Prostate gland (tissue), 2 donors: Measurements from ENCODE around the gene SLC38A6. TPM values are rescaled to one million over a fixed set of nuclear protein-coding genes. Genes with fewer than 3 reads are reported as not detected.
A peak's percentile ranks its signal among the peaks of the same experiment; 100 is the strongest.

Experiments
- DNase-seq: peaks from one replicate; pipeline ENCODE4 v3.0.0-alpha.2; 2019; ENCODE audit warnings: low spot score
- H3K27ac ChIP-seq, 2 donors: fragments of 200-600 bp; sonication (generic); 2 replicates each; pipeline ENCODE4 v1.5.1; 2017 to 2019
- H3K27me3 ChIP-seq: fragments of 200-600 bp; sonication (generic); replicated peaks from 2 replicates; pipeline ENCODE4 v1.5.1; 2019; ENCODE audit not compliant: insufficient read depth
- H3K36me3 ChIP-seq, 2 donors: fragments of 200-600 bp; sonication (generic); 1 replicate in 1 of 2; 2 replicates in 1 of 2; pipeline versions ENCODE4 v1.5.1 to v1.8.1; 2017 to 2019
- H3K4me1 ChIP-seq: fragments of 200-600 bp; sonication (generic); replicated peaks from 2 replicates; pipeline ENCODE4 v1.5.1; 2019
- H3K4me3 ChIP-seq, 2 donors: fragments of 200-600 bp; sonication (generic); 2 replicates each; pipeline ENCODE4 v1.5.1; 2017 to 2019
- H3K9me3 ChIP-seq: fragments of 200-600 bp; sonication (generic); 2 replicates; pipeline ENCODE4 v1.5.1; 2017
- POLR2A ChIP-seq: fragments of 450-650 bp; IDR thresholded peaks from one replicate; pipeline ENCODE4 v1.6.1; 2016; ENCODE audit warnings: antibody characterized with exemption, mild to moderate bottlenecking
- POLR2AphosphoS5 ChIP-seq: sonication (generic); formaldehyde crosslinking; IDR thresholded peaks from one replicate; pipeline ENCODE4 v1.6.1; 2017; ENCODE audit warnings: antibody characterized with exemption
- WGBS: methylation state at CpG from one replicate; pipeline ENCODE4 v1.1.5; 2018; 5-methylcytosine and 5-hydroxymethylcytosine counted together
- intact Hi-C: fragments of 100-400 bp; cut with DNase I; formaldehyde crosslinking; loops from one replicate; pipeline ENCODE4 v1.14.2; 2022
- total RNA-seq, 2 donors: library from RNA; depleted of rRNA; stranded (reverse); fragments of >200 nt; gene quantifications; one replicate each; pipeline ENCODE4 v1.1.0, GENCODE V29; 2016
- TF ChIP-seq, protein P1 (sequence below), 4 experiments: fragments of 200-600 bp in 2 of 4; fragments of 450-650 bp in 2 of 4; sonication (generic) in 2 of 4; IDR thresholded peaks; 1 replicate in 3 of 4; 2 replicates in 1 of 4; pipeline ENCODE4 v1.5.1; 2016 to 2019; ENCODE audit warnings: antibody characterized with exemption in 4 of 4, mild to moderate bottlenecking in 2 of 4, moderate library complexity in 2 of 4

SLC38A6 gene
- 10 to 100 TPM; 13.7 to 15.1 TPM for total RNA-seq

DNA sequence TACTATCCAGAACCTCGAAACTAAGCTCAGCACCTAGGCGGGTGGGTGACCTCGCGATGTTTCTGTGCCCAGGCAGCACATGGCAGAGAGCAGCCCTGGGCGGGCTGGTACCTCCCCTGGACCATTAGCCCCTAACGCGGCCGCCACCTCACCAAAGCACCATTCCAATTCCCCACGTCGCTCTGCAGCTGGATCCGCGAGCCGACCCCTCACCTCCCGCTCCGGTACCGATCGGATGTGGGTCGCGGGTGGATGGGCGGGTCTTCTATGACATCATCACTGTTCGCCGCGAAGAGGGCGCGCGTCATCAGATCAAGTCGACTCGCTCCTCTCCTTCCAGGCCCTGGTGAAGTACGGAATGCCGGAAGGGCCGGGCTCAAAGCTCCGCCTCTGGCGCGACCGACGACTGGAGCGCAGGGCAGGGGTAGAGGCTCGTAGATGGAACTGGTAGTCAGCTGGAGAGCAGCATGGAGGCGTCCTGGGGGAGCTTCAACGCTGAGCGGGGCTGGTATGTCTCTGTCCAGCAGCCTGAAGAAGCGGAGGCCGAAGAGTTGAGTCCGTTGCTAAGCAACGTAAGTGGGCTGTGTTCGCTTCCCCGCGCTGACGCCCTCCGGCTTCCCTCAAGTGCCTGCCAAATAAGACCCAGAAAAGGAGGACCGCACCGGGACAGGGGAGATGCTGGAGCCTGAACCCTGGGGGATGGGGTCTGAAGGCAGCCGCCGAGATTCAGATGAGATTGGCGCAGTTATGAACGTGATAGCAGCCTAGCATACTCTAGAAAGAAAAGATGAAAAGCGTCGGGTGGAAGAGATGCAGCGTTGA, at the start of gene SLC38A6, which contains the start of gene TRMT5:
Gene SLC38A6 (plus strand): TSS at position 435 of the 822 bp plus-strand sequence. CDS start 33 bp downstream, at position 468.
Gene TRMT5 (minus strand): TSS at position 269 of the 822 bp plus-strand sequence. CDS start 106 bp downstream, at position 163.
- under 1% methylated on average over 59 of the region's 59 CpGs for WGBS
- peak; percentile 94 for DNase-seq
- Histone ChIP-seq H3K4me3 (peak within 1 kb of the TSS; percentile 70 to 86), H3K27ac (peak within 1 kb of the TSS; percentile 85 to 86), H3K36me3 (no peaks in the 10 kb centered on the region), H3K9me3 (no peaks in the 10 kb centered on the region), H3K27me3 (no peaks in the 10 kb centered on the region), H3K4me1 (no peaks in the 10 kb centered on the region)
- intact Hi-C loops, result loop anchor here (5.0 kb wide), 2 partner anchors 259 to 334 kb away; partner anchors contain the start of genes SIX1 and SIX4
- peak; percentile 98 for TF ChIP-seq POLR2AphosphoS5
- TF ChIP-seq, protein P1, sequence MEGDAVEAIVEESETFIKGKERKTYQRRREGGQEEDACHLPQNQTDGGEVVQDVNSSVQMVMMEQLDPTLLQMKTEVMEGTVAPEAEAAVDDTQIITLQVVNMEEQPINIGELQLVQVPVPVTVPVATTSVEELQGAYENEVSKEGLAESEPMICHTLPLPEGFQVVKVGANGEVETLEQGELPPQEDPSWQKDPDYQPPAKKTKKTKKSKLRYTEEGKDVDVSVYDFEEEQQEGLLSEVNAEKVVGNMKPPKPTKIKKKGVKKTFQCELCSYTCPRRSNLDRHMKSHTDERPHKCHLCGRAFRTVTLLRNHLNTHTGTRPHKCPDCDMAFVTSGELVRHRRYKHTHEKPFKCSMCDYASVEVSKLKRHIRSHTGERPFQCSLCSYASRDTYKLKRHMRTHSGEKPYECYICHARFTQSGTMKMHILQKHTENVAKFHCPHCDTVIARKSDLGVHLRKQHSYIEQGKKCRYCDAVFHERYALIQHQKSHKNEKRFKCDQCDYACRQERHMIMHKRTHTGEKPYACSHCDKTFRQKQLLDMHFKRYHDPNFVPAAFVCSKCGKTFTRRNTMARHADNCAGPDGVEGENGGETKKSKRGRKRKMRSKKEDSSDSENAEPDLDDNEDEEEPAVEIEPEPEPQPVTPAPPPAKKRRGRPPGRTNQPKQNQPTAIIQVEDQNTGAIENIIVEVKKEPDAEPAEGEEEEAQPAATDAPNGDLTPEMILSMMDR (IDR thresholded peaks at IDR 0.05), result peak in 2 of 4 experiments; percentile 11 to 16
- TF ChIP-seq POLR2A, result peak; percentile 62

- DNase-seq, result no peak
- Histone ChIP-seq H3K9me3 (no peaks in the 10 kb centered on the region), H3K27ac (no peak overlapping the region), H3K4me3 (no peak overlapping the region), H3K27me3 (no peaks in the 10 kb centered on the region), H3K36me3 (no peaks in the 10 kb centered on the region), H3K4me1 (no peaks in the 10 kb centered on the region)
- intact Hi-C loops, result no loop called here
- WGBS, result 83% methylated on average over 8 of the region's 8 CpGs
- TF ChIP-seq, protein P1 (IDR thresholded peaks at IDR 0.05), result no peak
- TF ChIP-seq POLR2A (no peak), POLR2AphosphoS5 (no peak)
Measured at GRCh38 chr14:60933920-60934655, 47.0 kb upstream of the SLC38A6 start.

- no peaks in the 10 kb centered on the region for H3K4me1 ChIP-seq
- no peaks in the 10 kb centered on the region for H3K36me3 ChIP-seq
- no peak overlapping the region for H3K27ac ChIP-seq
- H3K9me3 ChIP-seq, result no peaks in the 10 kb centered on the region
- no peaks in the 10 kb centered on the region for H3K27me3 ChIP-seq
- TF ChIP-seq POLR2A (no peak), POLR2AphosphoS5 (no peak)
- TF ChIP-seq, protein P1 (IDR thresholded peaks at IDR 0.05), result no peak
- intact Hi-C loops, result no loop called here
- no peak overlapping the region for H3K4me3 ChIP-seq
- DNase-seq, result no peak
Measured at GRCh38 chr14:60935319-60935718, 45.7 kb upstream of the SLC38A6 start.

- 94% methylated on average over 1 of the region's 1 CpG for WGBS
- intact Hi-C loops, result no loop called here
Measured at GRCh38 chr14:60943637-60944032, 37.4 kb upstream of the SLC38A6 start.

More at GRCh38 chr14:60943637-60944032, 37.4 kb upstream of the SLC38A6 start:
- Histone ChIP-seq H3K4me1 (no peaks in the 10 kb centered on the region), H3K36me3 (no peaks in the 10 kb centered on the region), H3K27me3 (no peaks in the 10 kb centered on the region), H3K27ac (no peak overlapping the region), H3K9me3 (no peaks in the 10 kb centered on the region), H3K4me3 (no peak overlapping the region)
- no peak for DNase-seq
- TF ChIP-seq, protein P1 (IDR thresholded peaks at IDR 0.05), result no peak
- no peak for TF ChIP-seq POLR2A
- no peak for TF ChIP-seq POLR2AphosphoS5
